Fibroblast of mammary gland (primary cell): ENCODE data around the gene NEK10.
A peak's percentile ranks its signal among the peaks of the same experiment; 100 is the strongest.

Source experiments
- DNase-seq: peaks from one replicate; pipeline ENCODE4 v3.0.0-alpha.2; 2010; ENCODE audit warnings: low read depth
- H3K4me3 ChIP-seq: 2 replicates; pipeline ENCODE4 v1.5.1; 2011; ENCODE audit warnings: low read depth, mild to moderate bottlenecking, low read length, moderate library complexity; ENCODE audit not compliant: control insufficient read depth
- TF ChIP-seq, protein P1 (sequence below): conservative IDR thresholded peaks from 2 replicates; pipeline ENCODE4 v1.5.1; 2011; ENCODE audit warnings: low read depth, low read length, inconsistent platforms; ENCODE audit not compliant: control insufficient read depth, insufficient read depth

The NEK10 gene

DNA sequence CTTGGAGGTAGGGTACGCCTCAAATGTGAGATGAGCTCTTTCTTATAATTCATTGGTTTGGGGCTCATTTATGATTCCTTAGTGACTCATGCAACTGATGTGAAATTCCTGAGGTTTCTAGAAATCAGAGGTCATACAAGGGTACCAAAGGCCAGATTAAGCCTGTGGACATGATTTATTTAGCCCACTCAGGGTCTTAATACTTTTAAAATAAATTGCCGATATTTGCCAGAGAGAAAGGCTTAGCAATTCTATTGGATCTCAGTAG lies 289.0 kb downstream of the NEK10 start:
- TF ChIP-seq, protein P1, sequence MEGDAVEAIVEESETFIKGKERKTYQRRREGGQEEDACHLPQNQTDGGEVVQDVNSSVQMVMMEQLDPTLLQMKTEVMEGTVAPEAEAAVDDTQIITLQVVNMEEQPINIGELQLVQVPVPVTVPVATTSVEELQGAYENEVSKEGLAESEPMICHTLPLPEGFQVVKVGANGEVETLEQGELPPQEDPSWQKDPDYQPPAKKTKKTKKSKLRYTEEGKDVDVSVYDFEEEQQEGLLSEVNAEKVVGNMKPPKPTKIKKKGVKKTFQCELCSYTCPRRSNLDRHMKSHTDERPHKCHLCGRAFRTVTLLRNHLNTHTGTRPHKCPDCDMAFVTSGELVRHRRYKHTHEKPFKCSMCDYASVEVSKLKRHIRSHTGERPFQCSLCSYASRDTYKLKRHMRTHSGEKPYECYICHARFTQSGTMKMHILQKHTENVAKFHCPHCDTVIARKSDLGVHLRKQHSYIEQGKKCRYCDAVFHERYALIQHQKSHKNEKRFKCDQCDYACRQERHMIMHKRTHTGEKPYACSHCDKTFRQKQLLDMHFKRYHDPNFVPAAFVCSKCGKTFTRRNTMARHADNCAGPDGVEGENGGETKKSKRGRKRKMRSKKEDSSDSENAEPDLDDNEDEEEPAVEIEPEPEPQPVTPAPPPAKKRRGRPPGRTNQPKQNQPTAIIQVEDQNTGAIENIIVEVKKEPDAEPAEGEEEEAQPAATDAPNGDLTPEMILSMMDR, result no peak
- no peak overlapping the region for H3K4me3 ChIP-seq
- peak; percentile 23 for DNase-seq

DNA sequence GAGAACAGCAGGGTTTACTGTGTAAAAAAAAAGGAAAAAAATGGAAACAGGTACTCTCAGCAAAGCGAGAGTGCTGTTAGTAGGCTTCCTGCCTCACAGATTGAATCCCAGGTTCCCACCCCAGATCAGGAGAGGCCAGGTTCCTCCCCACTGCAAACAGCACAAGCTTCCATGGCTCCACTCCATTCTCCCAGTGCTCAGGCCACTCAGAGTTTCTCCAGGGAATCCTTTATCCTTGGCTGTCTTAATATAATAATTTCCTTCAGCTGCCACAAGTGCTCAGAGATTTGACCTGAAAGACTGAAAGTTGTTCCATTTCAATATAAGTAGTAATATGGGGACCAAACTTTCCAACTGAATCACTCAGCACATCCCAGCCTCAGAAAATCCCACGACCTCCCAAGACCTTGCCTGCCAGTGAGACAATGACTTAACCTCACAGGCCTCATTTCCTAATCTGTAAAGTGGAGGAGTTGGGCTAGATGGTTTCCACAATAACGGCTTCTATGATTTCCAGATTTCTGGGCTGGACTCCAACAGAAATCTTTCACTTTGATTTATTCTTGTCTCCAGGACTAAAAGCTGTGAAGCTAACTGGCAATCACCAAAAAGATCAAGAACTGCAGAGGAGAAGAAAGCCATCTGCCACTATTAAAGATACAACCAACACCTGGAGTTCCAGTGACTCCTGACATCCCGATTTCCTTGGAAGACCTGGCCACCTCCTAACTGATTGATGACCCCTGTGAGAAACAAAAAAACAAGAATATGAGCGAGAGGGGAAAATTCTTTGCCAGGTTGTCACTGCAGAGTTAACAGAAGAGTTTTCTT lies 289.5 kb downstream of the NEK10 start:
- H3K4me3 ChIP-seq, result no peak overlapping the region
- TF ChIP-seq, protein P1, result no peak
- DNase-seq, result peak; percentile 65

DNA sequence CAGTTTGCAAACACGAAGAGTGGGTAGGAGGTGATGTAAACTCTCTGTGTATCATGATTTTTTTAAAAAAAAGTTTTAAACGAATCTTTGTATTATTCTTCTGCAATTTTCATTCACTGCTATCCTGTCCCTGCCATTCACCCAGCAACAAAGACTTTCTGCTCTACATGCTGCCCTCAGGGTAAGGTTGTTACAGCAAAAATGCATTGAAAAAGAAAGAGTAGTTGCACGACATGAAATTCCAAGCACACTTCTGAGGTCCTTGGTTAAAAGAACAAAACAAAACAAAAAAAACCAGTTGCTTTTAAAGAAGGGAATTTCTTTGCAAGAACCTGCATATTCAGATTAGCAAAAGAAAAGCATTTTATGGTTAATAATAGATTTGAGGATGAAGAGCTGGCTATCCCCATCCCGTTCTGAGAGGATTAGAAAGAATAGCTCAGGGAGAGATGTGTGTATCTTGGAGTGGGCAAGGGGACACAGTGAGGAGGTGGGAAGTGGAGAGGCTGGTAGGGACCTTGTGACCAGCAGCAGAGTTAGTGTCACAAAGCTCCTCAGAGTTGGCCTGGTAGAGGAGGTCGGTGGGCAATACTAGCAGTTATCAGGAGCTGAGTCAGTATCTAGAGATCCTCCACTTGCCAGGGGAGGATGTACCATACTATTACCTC lies 290.8 kb downstream of the NEK10 start:
- no peak for DNase-seq
- TF ChIP-seq, protein P1, result no peak

GRCh38 chr3:27076815-27077630 lies 292.2 kb downstream of the NEK10 start:
- TF ChIP-seq, protein P1, result no peak
- no peak for DNase-seq
- no peak overlapping the region for H3K4me3 ChIP-seq

More for the DNA sequence above, 290.8 kb downstream of the NEK10 start:
- H3K4me3 ChIP-seq, result no peak overlapping the region

GRCh38 chr3:27074914-27075313 lies 294.3 kb downstream of the NEK10 start:
- H3K4me3 ChIP-seq, result no peak overlapping the region
- TF ChIP-seq, protein P1, result no peak
- no peak for DNase-seq

- TF ChIP-seq, protein P1, result no peak
- H3K4me3 ChIP-seq, result no peak overlapping the region
- no peak for DNase-seq
These were observed 295.3 kb downstream of the NEK10 start for GRCh38 chr3:27073912-27074311.
